Activated CD4-positive, alpha-beta T cell treated with anti-CD3 and anti-CD28 coated beads, Interleukin-2, amount 10 ng/mL, durations not matched to agents 7 days and 5 days (primary cell): ENCODE measurements around the gene TPK1. TPM values are rescaled to one million over a fixed set of nuclear protein-coding genes. Genes with fewer than 3 reads are reported as not detected.

ENCODE experiments used
- CTCF ChIA-PET: fragments of 350-600 bp; sonication (Branson Sonifier 250); formaldehyde crosslinking; loops from one replicate; lab custom pipeline; 2021; ENCODE audit warnings: antibody characterized with exemption; lab: Charles Lee
- POLR2A ChIA-PET: fragments of 350-600 bp; sonication (Branson Sonifier 250); formaldehyde crosslinking; loops from one replicate; lab custom pipeline; 2021; ENCODE audit warnings: antibody characterized with exemption; lab: Charles Lee
- DNase-seq: peaks from one replicate; pipeline ENCODE4 v3.0.0-alpha.2; 2020
- H3K27ac Mint-ChIP-seq: one replicate; pipeline ENCODE4 v1.8.0; 2021; ENCODE audit warnings: mild to moderate bottlenecking, moderate library complexity, mixed read lengths
- H3K27me3 Mint-ChIP-seq: one replicate; pipeline ENCODE4 v1.8.0; 2021; ENCODE audit warnings: mixed read lengths
- H3K36me3 Mint-ChIP-seq: one replicate; pipeline ENCODE4 v1.8.0; 2021; ENCODE audit warnings: low read depth, mixed read lengths
- H3K4me1 Mint-ChIP-seq: one replicate; pipeline ENCODE4 v1.8.0; 2021; ENCODE audit warnings: mixed read lengths
- H3K4me3 Mint-ChIP-seq: one replicate; pipeline ENCODE4 v1.8.0; 2021; ENCODE audit warnings: mild to moderate bottlenecking, moderate library complexity, mixed read lengths
- H3K9me3 Mint-ChIP-seq: one replicate; pipeline ENCODE4 v1.8.0; 2021; ENCODE audit warnings: mixed read lengths
- total RNA-seq, 2 experiments: library from RNA; stranded (reverse); gene quantifications; one replicate each; pipeline ENCODE4 v1.2.3, GENCODE V29; 2021

Gene TPK1
- total RNA-seq, 2 experiments from 2014 or later = 11.8 to 13.2 TPM

GRCh38 chr7:144488977-144489376, 346.9 kb downstream of the TPK1 start:
- H3K4me3 Mint-ChIP-seq = no peak overlapping the region
- no peak for DNase-seq
- H3K27ac Mint-ChIP-seq = no peak overlapping the region
- ChIA-PET POLR2A (no interaction called here), CTCF (no interaction called here)
- peaks cover 6% of the 10 kb centered on the region for H3K9me3 Mint-ChIP-seq
- no peaks in the 10 kb centered on the region for H3K27me3 Mint-ChIP-seq
- H3K36me3 Mint-ChIP-seq = no peaks in the 10 kb centered on the region
- peaks cover 13% of the 10 kb centered on the region for H3K4me1 Mint-ChIP-seq

GRCh38 chr7:144487901-144488300, 348.0 kb downstream of the TPK1 start:
- Mint-ChIP-seq H3K4me1 (peaks cover 15% of the 10 kb centered on the region), H3K27ac (no peak overlapping the region), H3K4me3 (no peak overlapping the region), H3K36me3 (no peaks in the 10 kb centered on the region), H3K27me3 (no peaks in the 10 kb centered on the region), H3K9me3 (peaks cover 7% of the 10 kb centered on the region)
- DNase-seq = no peak
- ChIA-PET POLR2A (no interaction called here), CTCF (no interaction called here)

- Mint-ChIP-seq H3K9me3 (peaks cover 7% of the 10 kb centered on the region), H3K27me3 (no peaks in the 10 kb centered on the region), H3K4me1 (peaks cover 2% of the 10 kb centered on the region), H3K36me3 (no peaks in the 10 kb centered on the region), H3K27ac (no peak overlapping the region), H3K4me3 (no peak overlapping the region)
- no peak for DNase-seq
- ChIA-PET POLR2A (no interaction called here), CTCF (no interaction called here)
Observed at GRCh38 chr7:144484445-144484844, 351.4 kb downstream of the TPK1 start.

GRCh38 chr7:144483189-144483588, 352.7 kb downstream of the TPK1 start:
- no peak for DNase-seq
- peaks cover 7% of the 10 kb centered on the region for H3K9me3 Mint-ChIP-seq
- POLR2A ChIA-PET = no interaction called here
- H3K4me1 Mint-ChIP-seq = peaks cover 2% of the 10 kb centered on the region
- no peak overlapping the region for H3K27ac Mint-ChIP-seq
- no peak overlapping the region for H3K4me3 Mint-ChIP-seq
- H3K27me3 Mint-ChIP-seq = no peaks in the 10 kb centered on the region
- no peaks in the 10 kb centered on the region for H3K36me3 Mint-ChIP-seq
- CTCF ChIA-PET = no interaction called here

GRCh38 chr7:144481833-144482232, 354.0 kb downstream of the TPK1 start:
- Mint-ChIP-seq H3K4me3 (no peak overlapping the region), H3K9me3 (peaks cover 7% of the 10 kb centered on the region), H3K27ac (no peak overlapping the region), H3K36me3 (no peaks in the 10 kb centered on the region), H3K4me1 (peaks cover 2% of the 10 kb centered on the region), H3K27me3 (no peaks in the 10 kb centered on the region)
- ChIA-PET POLR2A (no interaction called here), CTCF (no interaction called here)
- DNase-seq = no peak

DNA sequence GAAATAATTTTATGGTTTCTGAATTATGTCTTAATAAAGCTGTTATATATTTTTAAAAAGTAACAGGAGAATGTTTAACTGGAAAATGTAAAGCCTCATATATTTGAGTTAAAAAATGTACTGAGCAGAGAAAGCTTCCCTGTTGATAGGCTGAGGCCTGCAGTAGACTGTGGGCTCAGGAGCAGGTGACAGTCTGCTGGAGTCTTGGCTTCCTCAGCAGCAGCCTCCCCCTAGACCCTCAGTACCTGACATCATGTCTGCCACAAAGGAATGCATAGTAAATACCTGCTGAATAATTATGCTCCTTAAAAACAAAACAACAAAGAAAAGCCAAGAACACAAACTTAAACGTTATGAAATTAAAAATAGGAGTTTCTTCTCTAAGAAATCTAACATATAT, 358.5 kb downstream of the TPK1 start:
- H3K27me3 Mint-ChIP-seq = no peaks in the 10 kb centered on the region
- DNase-seq = no peak
- H3K27ac Mint-ChIP-seq = no peak overlapping the region
- H3K4me1 Mint-ChIP-seq = no peaks in the 10 kb centered on the region
- ChIA-PET CTCF (interaction anchor here (0.6 kb wide), 1 partner anchor 412 kb away, joined by 3 read pairs; no protein-coding TSS in a partner anchor), POLR2A (no interaction called here)
- no peak overlapping the region for H3K4me3 Mint-ChIP-seq
- H3K9me3 Mint-ChIP-seq = no peaks in the 10 kb centered on the region
- H3K36me3 Mint-ChIP-seq = no peaks in the 10 kb centered on the region

DNA sequence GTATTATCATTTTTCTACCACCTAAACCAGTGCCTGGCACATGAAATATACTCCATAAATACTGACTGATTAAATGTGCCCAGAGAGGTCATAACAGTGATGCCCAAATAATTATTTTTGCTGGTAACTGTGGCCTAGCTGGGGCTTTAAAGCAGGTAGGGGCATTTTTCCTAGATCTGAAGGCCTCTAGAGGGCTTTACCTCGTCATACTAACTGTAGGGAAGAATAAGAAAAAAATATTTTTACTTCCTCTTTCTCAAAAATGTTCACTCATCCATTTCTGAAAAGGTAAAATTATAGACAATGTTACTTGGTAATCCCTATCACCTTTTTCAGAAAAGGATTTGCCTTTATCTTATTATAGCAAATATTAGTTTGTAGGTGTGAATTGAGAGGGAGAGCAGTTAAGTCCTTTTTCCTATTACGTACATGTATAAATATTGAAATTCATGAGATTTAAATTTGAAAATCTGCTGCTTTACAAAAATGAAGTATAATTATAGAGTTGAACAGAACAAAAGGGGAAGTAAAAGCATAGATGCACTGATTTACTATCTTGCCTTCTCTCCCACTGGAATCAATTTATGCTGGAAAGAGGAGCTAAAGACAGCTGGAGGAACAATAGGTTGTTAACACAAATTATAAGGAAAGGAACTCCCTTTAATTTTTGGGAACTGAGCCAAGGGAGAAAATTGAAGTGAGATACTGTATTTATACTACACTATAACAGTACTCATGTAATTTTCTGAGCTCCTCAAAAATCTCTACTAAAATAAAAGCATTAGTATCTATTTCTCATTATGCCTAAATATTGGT, 360.8 kb downstream of the TPK1 start:
- DNase-seq = no peak
- Mint-ChIP-seq H3K27me3 (no peaks in the 10 kb centered on the region), H3K27ac (no peak overlapping the region), H3K4me3 (no peak overlapping the region), H3K9me3 (no peaks in the 10 kb centered on the region), H3K36me3 (no peaks in the 10 kb centered on the region), H3K4me1 (no peaks in the 10 kb centered on the region)
- ChIA-PET CTCF (no interaction called here), POLR2A (no interaction called here)

GRCh38 chr7:144474363-144474762, 361.5 kb downstream of the TPK1 start:
- Mint-ChIP-seq H3K36me3 (no peaks in the 10 kb centered on the region), H3K9me3 (no peaks in the 10 kb centered on the region), H3K4me1 (no peaks in the 10 kb centered on the region), H3K27ac (no peak overlapping the region), H3K4me3 (no peak overlapping the region), H3K27me3 (no peaks in the 10 kb centered on the region)
- DNase-seq = no peak
- ChIA-PET POLR2A (no interaction called here), CTCF (no interaction called here)

- Mint-ChIP-seq H3K4me3 (no peak overlapping the region), H3K9me3 (no peaks in the 10 kb centered on the region), H3K36me3 (no peaks in the 10 kb centered on the region), H3K4me1 (no peaks in the 10 kb centered on the region), H3K27me3 (no peaks in the 10 kb centered on the region), H3K27ac (no peak overlapping the region)
- ChIA-PET CTCF (no interaction called here), POLR2A (no interaction called here)
- DNase-seq = no peak
Observed at GRCh38 chr7:144473908-144474307, 361.9 kb downstream of the TPK1 start.

DNA sequence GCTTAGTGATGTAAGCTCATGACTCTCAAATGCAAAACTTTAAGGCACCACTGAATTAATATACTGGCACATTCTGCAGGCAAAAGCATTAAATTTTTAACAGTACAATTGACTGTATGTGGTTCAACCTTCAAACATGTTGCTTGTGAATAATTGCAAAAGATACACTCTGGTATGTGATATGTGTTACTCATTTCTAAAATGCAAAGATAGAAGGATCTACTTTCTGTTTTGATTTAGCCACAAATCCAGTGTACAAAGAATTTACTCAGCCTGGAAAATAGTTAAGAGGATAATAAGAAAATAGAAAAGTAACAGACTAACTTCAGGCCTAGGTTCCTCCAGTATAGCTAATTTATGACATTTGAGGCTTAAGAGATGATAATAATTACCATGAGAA, 365.8 kb downstream of the TPK1 start:
- no peak overlapping the region for H3K4me3 Mint-ChIP-seq

DNA sequence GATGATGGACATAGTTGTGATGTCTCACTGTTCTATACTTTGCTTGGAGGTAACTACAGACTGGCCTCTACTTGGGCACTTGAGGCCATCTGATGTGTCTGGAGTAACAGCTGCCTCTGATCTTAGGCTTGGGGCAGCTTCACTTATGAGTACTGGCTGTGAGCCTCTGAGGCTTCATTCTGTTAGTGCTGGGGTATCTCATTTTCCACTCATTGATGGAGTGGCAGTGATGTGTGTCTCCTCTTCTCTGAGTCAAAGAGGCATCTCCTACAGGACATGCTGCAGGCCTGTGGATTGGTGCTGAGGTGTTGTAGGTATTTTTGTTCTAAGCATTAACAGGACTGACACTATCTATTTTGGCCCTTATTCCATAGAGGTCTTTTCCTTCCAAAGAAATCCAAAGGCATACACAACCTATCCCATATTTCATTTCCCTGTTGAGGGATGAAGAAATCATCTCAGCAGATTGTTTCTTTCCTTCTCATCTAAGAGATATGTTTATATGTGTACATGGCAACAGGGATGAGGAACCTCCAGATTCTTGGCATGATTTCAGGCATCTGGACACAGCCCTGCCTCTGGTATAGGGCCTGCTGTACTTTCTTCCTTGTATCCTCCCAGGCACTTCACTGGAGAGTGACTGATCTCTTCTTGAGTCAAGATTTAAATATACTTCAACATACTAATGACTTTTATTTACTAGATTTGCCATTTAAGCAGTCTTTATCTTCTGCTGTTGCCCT, 366.7 kb downstream of the TPK1 start:
- no peaks in the 10 kb centered on the region for H3K4me1 Mint-ChIP-seq
- DNase-seq = no peak
- ChIA-PET POLR2A (no interaction called here), CTCF (no interaction called here)
- no peaks in the 10 kb centered on the region for H3K36me3 Mint-ChIP-seq
- H3K9me3 Mint-ChIP-seq = peaks cover 6% of the 10 kb centered on the region
- no peaks in the 10 kb centered on the region for H3K27me3 Mint-ChIP-seq
- no peak overlapping the region for H3K27ac Mint-ChIP-seq
- no peak overlapping the region for H3K4me3 Mint-ChIP-seq

More for the DNA sequence above, 365.8 kb downstream of the TPK1 start:
- POLR2A ChIA-PET = no interaction called here
- Mint-ChIP-seq H3K9me3 (peaks cover 6% of the 10 kb centered on the region), H3K27me3 (no peaks in the 10 kb centered on the region), H3K36me3 (no peaks in the 10 kb centered on the region), H3K4me1 (no peaks in the 10 kb centered on the region), H3K27ac (no peak overlapping the region)
- CTCF ChIA-PET = no interaction called here
- DNase-seq = no peak

GRCh38 chr7:144459635-144460034, 376.2 kb downstream of the TPK1 start:
- no peaks in the 10 kb centered on the region for H3K27me3 Mint-ChIP-seq

DNA sequence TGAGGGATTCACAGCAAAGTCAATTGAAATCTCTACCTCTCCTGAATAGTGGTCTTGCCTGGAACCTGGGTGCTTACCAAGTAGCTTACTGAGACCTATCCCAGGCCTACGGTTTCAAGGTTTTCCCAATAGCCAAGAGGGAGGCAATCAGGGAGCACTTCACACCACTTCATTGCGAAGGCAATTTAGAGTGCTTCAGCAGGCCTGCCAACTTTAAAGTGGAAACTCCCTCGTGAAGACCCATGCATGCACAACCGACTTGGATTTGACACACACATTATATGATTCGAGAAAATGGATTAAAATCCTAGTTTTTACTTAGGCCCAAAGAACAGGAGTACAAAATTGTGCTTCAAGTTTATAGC, 380.8 kb downstream of the TPK1 start:
- ChIA-PET CTCF (no interaction called here), POLR2A (no interaction called here)
- DNase-seq = no peak
- peaks cover 5% of the 10 kb centered on the region for H3K36me3 Mint-ChIP-seq
- peaks cover 24% of the 10 kb centered on the region for H3K9me3 Mint-ChIP-seq
- H3K4me1 Mint-ChIP-seq = no peaks in the 10 kb centered on the region
- H3K4me3 Mint-ChIP-seq = no peak overlapping the region
- no peaks in the 10 kb centered on the region for H3K27me3 Mint-ChIP-seq
- no peak overlapping the region for H3K27ac Mint-ChIP-seq

More at GRCh38 chr7:144459635-144460034, 376.2 kb downstream of the TPK1 start:
- peaks cover 27% of the 10 kb centered on the region for H3K9me3 Mint-ChIP-seq
- no peak for DNase-seq
- no peaks in the 10 kb centered on the region for H3K36me3 Mint-ChIP-seq
- ChIA-PET POLR2A (no interaction called here), CTCF (no interaction called here)
- no peak overlapping the region for H3K27ac Mint-ChIP-seq
- no peak overlapping the region for H3K4me3 Mint-ChIP-seq
- no peaks in the 10 kb centered on the region for H3K4me1 Mint-ChIP-seq
